NCI-H524 treated with DMSO at 0.1 percent for 48 hours (cell line): ENCODE data around the gene CACNA2D2.

Source experiments
- DNase-seq: peaks from one replicate; lab custom pipeline; 2025; lab: John Stamatoyannopoulos, UW

Gene CACNA2D2

DNA sequence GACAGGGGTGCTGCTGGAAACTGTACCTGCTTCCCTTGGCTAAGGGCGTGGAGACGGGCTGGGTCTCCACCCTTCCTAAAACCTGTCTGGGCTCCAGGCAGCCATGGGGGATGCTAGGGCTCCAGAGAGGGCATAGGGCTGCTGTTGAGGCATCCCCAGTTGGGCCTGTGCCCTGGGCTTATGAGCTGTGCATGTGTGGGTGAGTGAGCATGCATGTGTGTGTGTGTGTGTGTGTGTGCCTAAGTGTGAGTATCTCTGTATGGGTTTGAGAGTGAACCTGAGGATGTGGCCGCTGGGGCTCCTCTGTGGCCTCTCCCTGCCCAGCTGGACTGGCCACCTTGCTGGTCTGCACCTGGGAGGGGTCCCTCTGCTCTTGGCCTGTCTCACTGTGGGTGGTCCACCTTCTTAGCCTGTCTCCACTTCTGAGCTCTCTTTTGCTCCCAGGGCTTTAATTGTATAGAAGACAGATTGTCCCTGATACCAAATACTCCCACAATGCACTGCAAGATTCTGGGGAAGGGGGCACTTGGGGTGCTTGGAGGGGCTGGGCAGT, 132.2 kb downstream of the CACNA2D2 start:
- no peak for DNase-seq

DNA sequence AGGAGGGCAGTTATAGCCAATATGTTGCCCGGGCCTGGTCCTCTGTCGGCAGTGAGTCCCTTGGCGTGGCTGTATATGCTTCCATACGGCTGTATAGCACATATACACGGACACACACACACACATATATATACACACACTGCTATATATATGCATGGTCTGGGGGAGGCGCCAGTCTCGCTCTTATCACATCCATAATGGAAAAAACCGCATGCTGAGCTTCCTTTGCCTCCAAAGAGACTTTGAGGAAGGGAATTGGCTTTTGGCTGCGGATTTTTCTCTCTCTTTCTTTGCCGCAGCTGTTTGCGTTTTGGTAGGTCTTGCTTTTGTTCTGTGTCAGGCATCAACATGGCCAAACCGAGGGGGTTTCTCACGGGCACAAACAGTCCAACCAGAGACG, 132.8 kb downstream of the CACNA2D2 start:
- DNase-seq: no peak

DNA sequence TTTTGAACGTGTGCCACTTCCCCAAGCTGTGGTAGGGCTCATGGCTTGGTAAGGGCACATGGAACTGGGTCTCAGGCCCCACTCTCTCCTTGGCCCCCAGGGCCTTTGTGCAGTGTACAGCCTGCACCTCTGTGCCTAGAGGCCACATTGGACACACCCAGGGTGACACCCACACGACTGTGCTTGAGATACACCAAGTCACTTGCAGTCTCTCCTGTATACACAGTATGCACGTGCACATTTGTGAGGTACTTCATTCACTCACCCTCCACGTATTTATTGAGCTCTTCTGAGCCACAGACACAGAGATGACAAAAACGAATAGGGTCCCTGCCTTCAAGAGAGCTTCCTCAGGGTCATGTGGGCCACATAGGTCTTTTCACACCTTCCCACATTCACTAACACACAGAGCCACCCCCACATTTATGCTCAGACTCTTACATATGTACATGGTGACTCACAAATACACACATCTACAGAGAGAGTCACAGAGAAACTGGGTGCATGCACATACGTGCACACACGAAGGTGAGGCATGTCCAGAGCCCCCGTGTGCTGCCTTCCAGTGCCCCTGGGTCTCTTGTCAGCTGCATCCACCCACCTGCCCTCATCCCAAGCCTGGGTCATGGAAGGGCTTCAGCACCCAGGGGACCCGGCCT, 134.3 kb downstream of the CACNA2D2 start:
- DNase-seq: no peak

DNA sequence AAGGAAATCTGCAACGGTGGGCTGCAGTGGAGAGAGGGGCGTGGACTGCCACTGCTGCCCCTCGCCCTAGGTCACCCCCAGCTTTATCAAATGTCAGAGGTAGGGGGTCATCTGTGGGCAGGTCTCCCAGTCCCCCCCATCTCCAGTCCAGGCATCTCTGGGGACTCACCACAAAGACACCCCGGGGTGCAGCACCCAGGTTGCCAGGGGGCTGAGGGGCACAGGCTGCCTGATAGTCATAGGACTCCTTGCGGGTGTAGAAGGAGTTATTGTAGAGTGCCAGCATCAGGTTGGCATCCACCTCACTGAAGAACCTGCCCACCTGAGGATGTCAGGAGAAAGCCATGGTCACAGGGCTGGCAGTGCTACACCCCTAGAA, 137.6 kb downstream of the CACNA2D2 start:
- DNase-seq: no peak

DNA sequence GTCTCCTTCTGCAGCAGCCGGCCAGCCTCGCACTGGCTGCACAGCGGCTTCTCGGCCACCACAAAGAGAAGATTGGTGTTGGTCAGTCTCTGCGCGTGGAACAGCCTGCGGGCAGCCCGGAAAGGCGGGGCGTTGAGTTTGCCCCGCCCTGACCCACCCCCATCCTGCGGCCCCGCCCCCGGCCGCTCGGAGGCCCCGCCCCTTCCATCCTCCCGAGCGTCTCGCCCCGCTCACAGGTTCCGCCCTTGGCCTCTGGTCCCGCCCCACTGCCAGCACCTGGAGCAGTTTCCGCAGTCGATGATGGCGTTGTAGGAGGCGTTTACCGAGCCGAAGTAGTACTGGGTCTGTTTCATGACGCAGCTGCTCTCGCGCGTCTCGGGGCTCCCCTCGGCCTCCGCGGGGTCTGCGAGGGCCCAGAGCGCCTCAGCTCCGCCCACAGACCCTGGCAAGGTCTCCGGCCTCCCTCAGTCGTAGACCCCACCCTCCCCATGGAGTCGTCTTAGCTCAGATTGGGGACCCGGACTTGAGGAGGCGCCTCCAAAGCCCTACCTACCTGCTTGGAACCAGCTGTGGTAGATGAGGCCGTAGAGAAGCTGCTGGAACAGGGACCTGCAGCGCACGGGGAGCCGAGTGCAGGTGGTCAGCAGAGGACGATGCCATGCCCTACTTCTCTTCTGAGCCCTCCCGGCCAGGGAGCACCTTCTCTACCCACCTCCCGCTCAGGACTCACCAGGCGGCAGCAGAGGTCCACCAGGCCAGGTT, 138.2 kb downstream of the CACNA2D2 start:
- DNase-seq: no peak

DNA sequence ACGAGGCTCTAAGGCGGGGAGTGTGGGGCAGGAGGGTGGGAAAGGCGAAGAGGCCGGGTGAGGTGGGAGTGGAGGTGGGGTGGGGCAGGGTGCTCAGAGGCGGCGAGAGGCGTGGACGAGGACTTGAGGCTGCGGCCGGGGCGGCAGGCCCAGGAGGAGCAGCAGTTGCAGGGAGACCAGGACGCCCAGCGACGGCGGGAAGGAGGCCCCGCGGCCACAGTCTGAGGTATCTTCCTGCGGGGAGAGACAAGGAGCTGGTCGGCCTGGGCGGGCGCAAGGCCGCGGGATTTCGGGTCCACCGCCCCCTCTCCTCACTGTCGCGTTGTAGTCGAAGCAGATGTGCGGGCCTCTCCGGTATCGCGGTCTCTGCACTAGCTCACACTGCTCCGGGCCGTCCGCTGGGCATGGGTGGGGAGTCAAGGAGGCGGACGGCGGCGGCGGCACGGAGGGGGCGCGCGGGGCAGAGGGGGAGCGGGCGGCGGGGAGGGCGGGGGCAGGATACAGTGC, 138.8 kb downstream of the CACNA2D2 start:
- DNase-seq: no peak

DNA sequence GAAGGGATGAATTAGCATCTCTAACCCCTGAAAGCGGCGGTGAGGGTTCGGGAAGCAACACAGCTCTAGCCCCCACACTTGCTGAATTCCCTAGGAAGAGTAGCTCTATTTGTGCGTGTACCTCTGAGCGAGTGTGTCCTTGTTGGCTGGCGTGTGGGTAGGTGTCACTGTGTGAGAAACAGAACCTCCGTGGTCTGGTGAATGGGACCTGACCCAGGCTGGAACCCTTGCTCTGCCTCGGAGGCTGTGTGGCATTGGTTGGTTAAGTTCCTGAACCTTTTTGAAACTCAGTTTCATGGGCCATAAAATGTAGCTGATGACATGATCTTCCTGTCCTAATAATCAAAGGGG, 143.7 kb downstream of the CACNA2D2 start:
- DNase-seq: no peak

DNA sequence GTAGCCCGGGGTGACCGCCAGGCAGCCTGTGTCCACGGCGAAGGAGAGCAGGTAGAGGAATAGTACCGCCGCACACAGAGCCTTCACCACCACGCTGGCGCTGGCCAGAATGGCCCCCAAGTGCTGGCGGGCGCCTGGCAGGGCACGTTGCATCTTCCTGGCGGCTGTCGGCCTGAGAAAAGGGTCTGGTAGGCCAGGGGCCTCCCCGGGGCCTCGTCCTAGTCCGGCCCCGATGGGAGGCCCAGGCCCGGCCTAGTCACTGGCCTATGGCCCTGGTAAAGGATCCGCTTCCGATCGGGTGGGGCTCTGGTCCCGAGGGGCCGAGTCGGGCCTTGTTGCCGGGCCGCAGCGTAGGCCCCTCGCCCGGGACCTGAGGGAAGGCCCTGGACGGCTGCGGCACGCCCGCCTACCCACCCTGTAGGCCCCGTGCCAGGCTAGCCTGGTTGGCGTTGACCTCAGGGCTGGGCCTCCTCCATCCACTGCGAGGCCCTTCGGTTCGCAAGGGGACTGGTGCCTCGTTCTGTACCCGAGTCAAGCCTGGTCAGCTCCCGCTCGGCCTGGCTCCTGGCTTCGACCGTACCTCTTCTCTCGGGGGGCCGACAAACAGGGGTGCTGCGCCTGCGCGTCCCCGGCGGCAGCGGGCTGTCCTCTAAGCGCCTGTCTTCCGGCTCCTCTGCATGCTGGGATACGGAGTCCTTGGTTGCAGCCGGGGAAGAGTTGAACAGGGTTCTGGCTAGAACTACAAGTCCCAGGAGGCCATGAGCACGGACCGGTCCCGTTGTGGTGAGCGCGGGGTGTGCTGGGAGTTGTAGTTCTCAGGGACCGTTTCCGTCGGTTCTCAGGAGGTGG, 144.3 kb downstream of the CACNA2D2 start, which contains the start of gene TMEM115:
TMEM115 (minus strand) TSS at position 611 of the 849 bp plus-strand sequence; CDS start at position 153, 458 bp downstream.
- peak; percentile 83 for DNase-seq

DNA sequence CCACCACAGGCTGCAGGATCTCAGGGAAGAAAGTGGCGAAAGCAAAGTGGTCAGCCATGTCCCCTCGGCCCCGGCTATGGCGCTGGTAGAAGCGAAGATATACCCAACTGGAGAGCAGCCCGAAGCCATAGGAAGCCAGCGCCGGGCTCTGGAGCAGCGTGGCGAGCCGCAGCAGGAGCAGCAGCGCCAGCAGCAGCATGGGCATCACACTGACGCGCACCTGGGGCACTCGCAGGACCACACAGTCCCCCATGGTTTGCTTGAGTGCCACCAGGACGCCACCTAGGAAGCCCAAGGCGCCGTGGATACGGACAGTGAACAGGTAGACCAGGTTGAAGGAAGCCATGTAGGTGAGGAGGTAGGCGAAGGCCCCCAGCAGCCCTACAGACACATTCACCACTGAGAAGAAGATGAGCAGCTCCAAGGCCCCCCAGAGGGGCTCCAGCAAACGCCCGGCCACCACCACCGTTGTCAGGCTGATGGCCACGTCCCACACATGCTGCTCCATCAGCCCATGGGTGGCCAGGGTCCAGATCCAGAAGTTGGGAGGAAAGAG, 145.0 kb downstream of the CACNA2D2 start:
- no peak for DNase-seq

DNA sequence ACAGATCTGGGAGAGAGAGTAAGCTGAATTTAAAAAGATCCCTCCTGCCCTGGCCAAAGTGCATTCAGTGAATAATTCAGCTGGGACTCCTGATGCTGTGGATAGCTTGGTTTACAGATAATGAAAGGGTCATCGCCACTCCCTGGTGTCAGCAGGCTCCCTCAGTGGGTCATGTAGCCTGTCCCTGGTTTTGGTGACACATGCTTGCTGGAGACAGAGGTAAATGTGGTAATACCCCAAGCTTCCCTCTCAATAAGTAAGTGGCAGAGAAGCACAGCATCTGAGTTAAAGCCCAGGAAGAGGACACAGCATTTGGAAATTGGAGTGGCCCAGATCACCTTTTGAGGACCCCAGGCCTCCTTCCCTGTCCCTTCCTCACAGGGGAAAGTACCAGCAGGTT, 146.0 kb downstream of the CACNA2D2 start:
- DNase-seq: no peak

DNA sequence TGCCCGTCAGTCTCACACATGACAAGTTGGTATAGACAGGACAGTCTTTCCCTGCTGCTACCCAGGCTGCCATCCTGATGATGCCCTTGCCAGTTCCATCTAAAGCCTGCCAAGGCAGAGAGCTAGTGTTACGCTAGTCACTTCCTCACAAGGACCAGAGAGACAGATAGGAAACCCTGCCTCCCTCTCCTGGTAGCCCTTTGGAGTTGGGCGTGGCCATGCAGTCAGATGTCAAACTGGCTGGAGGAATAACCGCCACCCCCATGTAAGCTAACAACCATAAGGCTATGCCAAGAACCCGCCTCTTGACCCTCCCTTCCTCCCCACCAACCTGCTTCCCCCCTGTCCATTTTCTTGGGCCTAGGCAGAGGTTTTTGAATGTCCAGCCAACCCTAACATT, 146.9 kb downstream of the CACNA2D2 start:
- DNase-seq: no peak

DNA sequence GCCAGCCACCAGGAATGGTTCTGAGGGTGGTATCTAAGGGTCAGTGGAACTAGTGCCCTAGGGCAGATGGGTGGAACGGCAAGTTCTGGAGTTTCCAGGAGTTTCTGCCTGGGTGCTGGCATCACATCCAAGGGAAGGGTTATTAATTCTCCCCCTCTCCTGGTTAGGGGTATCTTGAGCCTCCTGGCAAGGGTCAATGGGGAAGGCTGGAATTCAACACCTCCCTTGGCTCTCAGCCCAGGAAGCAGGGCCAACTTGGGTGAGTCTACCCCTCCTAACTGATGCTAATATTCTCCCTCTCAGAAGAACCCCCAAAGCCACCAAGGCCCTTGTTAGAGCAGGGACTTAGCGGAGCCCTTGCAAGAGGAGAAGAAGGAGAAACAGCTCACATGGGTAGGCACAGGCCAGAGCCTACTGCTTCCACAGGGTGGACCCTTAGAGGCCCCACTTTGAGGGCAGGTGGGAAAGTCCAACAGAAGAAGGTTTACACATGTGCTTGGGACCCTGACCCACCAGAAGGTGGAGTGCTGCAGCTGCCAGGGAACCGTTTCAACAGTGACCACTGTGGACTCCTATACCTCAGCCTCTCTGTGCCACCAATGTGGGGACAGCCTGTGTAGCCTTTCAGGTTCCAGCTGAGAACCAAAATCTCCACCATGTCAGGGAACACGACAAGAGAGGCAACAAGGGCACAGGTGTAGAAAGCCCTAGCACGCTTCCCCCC, 147.4 kb downstream of the CACNA2D2 start:
- DNase-seq: no peak

DNA sequence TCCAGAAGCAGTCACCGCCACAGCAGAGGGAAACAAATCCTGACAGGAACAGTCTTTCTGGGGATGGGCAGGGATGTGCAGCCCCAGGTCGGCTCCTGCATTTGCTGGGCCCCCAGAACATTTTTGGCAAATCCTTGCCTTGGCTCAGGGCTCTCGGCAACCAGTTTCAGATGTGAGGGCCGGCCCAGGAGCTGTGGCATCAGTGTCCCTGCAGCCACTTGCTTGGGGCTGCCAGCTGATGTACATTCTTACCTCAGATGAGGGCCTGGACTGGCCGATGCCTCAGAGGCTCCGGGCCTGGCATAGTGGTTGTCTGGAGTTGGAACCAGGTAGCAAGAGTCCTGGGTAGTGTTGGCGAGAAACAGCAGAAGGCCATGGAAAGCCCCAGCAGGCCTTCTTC, 148.6 kb downstream of the CACNA2D2 start:
- DNase-seq: no peak

DNA sequence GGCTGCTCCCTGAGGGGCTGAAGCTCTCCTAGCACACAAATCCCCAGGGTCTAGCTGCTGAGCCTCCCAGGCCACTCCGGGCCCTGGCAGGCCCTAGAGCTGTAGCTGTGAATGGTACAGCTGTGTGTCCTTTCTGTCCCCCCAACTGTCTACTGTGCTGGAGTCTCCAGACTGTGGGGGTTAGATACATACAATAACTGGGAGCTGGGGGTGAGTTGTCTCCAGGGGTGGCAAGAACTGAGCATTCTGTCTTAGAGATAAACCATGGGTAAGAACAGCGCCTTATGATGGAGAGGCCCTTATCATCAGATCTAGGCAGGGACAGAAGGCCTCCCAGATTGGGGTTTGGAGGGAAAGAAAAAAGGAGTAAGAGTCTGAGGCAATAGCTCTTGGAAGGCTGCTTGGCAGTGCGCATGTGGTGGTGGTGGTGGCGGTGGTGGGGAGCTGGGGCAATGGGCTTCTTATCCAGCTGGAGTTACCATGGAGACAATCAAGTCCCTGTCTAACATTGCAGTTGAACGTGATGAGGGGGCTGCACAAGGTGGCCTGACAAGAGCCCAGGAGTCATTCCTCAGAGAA, 149.2 kb downstream of the CACNA2D2 start:
- no peak for DNase-seq

DNA sequence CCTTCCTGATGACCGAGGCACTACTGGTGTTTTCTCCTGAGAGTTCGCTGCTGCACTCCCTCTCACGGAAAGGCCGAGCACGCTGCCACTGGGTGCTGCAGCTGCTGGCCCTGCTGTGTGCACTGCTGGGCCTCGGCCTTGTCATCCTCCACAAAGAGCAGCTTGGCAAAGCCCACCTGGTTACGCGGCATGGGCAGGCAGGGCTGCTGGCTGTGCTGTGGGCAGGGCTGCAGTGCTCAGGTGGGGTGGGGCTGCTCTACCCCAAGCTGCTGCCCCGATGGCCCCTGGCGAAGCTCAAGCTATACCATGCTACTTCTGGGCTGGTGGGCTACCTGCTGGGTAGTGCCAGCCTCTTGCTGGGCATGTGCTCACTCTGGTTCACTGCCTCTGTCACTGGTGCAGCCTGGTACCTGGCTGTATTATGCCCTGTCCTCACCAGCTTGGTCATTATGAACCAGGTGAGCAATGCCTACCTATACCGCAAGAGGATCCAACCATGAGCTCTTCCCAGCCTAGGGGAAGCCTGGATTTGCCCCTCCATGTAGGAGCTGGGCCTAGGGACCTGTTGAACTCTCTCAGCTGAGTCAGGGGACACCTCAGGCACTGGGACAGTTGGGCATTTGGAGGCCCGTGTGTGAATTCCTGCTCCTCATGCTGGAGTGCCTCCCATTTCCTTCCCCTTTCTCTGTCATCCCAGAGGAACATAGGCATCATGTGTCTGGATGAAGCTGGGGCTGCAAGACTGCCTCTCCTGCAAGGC, 150.0 kb downstream of the CACNA2D2 start:
- no peak for DNase-seq

DNA sequence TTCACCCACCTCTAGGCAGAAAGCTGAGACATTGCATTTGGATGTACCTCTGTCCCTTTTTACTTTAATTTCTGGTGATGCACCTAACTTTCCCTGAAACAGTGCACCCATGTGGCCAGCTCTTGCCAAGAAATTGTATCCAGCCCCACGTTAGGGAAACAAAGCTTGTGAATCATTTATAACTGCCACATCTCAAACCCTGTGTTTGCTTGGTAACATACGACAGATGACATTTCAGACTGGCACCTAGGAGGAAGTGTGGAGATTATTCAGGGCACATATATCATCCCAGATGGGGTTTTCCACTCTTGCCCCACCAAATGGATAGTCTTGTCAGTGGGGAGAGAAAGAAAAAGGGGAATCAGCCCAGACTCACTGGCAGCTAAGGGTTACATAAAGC, 150.7 kb downstream of the CACNA2D2 start:
- no peak for DNase-seq

DNA sequence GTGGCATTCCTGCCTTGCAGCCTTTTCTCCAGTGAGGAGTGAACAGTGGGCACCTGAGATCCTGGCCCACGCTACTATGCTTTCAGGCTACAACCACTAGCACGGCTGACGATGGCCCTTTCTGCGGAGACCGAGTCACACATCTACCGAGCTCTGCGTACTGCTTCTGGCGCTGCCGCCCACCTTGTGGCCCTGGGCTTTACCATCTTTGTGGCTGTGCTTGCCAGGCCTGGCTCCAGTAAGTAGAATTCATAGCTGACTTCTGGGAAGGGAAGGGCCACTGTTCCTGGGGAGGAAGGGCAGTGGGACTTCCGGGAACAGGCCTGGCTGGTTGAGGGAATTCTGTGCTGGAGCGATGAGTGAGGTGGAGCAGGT, 152.1 kb downstream of the CACNA2D2 start:
- DNase-seq: no peak

DNA sequence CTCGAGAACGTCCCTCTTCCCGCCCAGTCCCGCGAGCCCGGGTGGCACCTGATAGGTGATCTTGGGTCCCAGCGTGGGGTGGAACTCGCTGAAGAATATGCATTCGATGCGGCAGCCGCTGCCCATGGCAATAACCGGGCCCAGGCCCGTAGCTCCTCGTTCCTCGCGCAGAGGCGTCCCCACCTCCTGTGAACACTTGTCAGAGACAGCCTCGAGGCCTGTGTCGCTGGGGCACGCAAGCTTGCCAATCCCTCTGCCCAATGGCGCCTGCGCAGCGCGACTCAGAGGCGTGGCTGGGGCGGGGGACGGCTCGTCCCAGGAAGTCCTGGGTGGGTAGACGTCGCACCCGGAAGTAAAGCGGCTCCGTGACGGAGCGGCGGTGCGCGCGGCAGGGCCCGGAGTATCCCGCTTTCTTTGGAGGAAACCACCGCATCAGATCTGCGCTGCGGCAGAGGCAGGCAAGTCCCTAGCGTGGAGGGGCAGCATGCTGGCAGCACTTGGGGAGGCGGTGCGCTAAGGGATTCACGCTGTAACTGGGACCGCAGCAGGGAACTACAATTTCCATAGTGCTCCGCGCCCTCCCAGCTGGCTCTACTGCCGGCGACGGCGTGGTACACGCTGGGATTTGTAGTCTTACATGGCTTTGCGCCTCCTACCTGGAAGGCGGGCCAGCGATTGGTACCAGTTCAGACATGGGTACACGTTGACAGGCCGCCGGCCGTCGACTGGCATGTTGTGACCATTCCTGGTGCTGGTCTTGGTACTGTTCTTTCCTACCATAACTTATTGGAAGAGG, 152.7 kb downstream of the CACNA2D2 start, which contains the start of the genes CYB561D2 and NPRL2:
CYB561D2 (plus strand) TSS at position 336 of the 796 bp plus-strand sequence. CDS start 572 bp downstream, outside the sequence.
NPRL2 (minus strand) TSS at position 249 of the 796 bp plus-strand sequence; CDS start at position 126, 123 bp downstream.
- DNase-seq: peak; percentile 50

DNA sequence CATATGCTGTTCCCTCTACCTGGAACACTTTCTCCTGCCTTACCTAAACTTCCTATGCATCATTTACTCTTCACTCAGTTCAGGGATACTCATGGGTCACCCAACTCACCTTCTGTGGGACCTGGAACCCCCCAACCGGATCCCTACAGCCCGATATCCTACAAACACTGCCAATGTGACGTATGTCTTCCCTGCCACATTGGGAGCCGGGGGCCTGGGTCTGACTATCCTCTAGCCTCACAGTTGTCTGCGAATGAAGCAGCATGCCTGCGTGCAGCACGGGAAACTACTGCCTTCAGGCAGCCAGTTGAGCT, 153.3 kb downstream of the CACNA2D2 start:
- DNase-seq: no peak
